CD4-positive, alpha-beta memory T cell (primary cell): ENCODE data around the gene CTSD. TPM values are rescaled to one million over a fixed set of nuclear protein-coding genes. Genes with fewer than 3 reads are reported as not detected.

Experiments used
- CTCF ChIA-PET: fragments of 350-600 bp; sonication (Branson Sonifier 250); formaldehyde crosslinking; loops from one replicate; lab custom pipeline; 2021; ENCODE audit warnings: inconsistent platforms; ENCODE audit not compliant: partially characterized antibody; lab: Charles Lee
- POLR2A ChIA-PET: fragments of 350-600 bp; sonication (Branson Sonifier 250); formaldehyde crosslinking; loops from one replicate; lab custom pipeline; 2021; ENCODE audit not compliant: partially characterized antibody; lab: Charles Lee
- DNase-seq, 5 donors: peaks; one replicate each; pipeline versions ENCODE4 v3.0.0 to v3.0.0-alpha.2; 2020 to 2022; ENCODE audit warnings: mixed read lengths in 1 of 5
- H3K27ac ChIP-seq: one replicate; pipeline ENCODE4 v1.7.0; 2013; ENCODE audit warnings: low read depth, low read length
- H3K27me3 ChIP-seq: 2 replicates; pipeline ENCODE4 v1.7.0; 2013; ENCODE audit warnings: mild to moderate bottlenecking, low read length, moderate library complexity; ENCODE audit not compliant: insufficient read depth
- H3K36me3 ChIP-seq: 2 replicates; pipeline ENCODE4 v1.7.0; 2013; ENCODE audit warnings: mild to moderate bottlenecking, low read length, moderate library complexity; ENCODE audit not compliant: insufficient read depth
- H3K4me1 ChIP-seq: 2 replicates; pipeline ENCODE4 v1.7.0; 2013; ENCODE audit warnings: mild to moderate bottlenecking, low read length, moderate library complexity; ENCODE audit not compliant: insufficient read depth
- H3K4me3 ChIP-seq, 2 donors: one replicate each; pipeline ENCODE4 v1.7.0; 2013; ENCODE audit warnings: low read length in 2 of 2, mild to moderate bottlenecking in 1 of 2
- H3K9me3 ChIP-seq, 2 donors: one replicate each; pipeline ENCODE4 v1.7.0; 2013; ENCODE audit warnings: low read length in 2 of 2, control low read depth in 1 of 2; ENCODE audit not compliant: control insufficient read depth in 1 of 2
- H3K27ac Mint-ChIP-seq, 7 donors: one replicate each; pipeline ENCODE4 v1.8.0; 2020 to 2021; ENCODE audit warnings: mixed read lengths in 7 of 7, mild to moderate bottlenecking in 6 of 7, inconsistent platforms in 3 of 7, moderate library complexity in 3 of 7
- H3K27me3 Mint-ChIP-seq, 2 donors: one replicate each; pipeline ENCODE4 v1.8.0; 2020 to 2021; ENCODE audit warnings: mixed read lengths in 2 of 2
- H3K36me3 Mint-ChIP-seq, 2 donors: one replicate each; pipeline ENCODE4 v1.8.0; 2020 to 2021; ENCODE audit warnings: mixed read lengths in 2 of 2, inconsistent platforms in 1 of 2, mild to moderate bottlenecking in 1 of 2
- H3K4me1 Mint-ChIP-seq, 4 donors: one replicate each; pipeline ENCODE4 v1.8.0; 2020 to 2021; ENCODE audit warnings: mixed read lengths in 4 of 4, mild to moderate bottlenecking in 1 of 4
- H3K4me3 Mint-ChIP-seq, 8 donors: one replicate each; pipeline ENCODE4 v1.8.0; 2020 to 2021; ENCODE audit warnings: mixed read lengths in 8 of 8, mild to moderate bottlenecking in 7 of 8, moderate library complexity in 6 of 8, inconsistent platforms in 3 of 8
- H3K9me3 Mint-ChIP-seq, 8 donors: one replicate each; pipeline ENCODE4 v1.8.0; 2020 to 2021; ENCODE audit warnings: mixed read lengths in 8 of 8, mild to moderate bottlenecking in 5 of 8, inconsistent platforms in 3 of 8, moderate library complexity in 1 of 8
- intact Hi-C: fragments of 100-400 bp; cut with micrococcal nuclease; formaldehyde crosslinking; loops from one replicate; pipeline ENCODE4 v1.15.1; 2023
- polyA plus RNA-seq, 2 donors: library from polyadenylated mRNA; unstranded; fragments of 300-500 nt; fragmentation: Illumina TruSeq; gene quantifications; one replicate each; pipeline ENCODE4 v1.2.3, GENCODE V29; 2021
- total RNA-seq, 2 experiments: library from RNA; stranded (reverse); gene quantifications; one replicate each; pipeline ENCODE4 v1.2.3, GENCODE V29; 2021

CTSD gene
- total and polyA plus RNA-seq, 4 experiments from 2014 or later = 122 to 214 (median 171) TPM

DNA sequence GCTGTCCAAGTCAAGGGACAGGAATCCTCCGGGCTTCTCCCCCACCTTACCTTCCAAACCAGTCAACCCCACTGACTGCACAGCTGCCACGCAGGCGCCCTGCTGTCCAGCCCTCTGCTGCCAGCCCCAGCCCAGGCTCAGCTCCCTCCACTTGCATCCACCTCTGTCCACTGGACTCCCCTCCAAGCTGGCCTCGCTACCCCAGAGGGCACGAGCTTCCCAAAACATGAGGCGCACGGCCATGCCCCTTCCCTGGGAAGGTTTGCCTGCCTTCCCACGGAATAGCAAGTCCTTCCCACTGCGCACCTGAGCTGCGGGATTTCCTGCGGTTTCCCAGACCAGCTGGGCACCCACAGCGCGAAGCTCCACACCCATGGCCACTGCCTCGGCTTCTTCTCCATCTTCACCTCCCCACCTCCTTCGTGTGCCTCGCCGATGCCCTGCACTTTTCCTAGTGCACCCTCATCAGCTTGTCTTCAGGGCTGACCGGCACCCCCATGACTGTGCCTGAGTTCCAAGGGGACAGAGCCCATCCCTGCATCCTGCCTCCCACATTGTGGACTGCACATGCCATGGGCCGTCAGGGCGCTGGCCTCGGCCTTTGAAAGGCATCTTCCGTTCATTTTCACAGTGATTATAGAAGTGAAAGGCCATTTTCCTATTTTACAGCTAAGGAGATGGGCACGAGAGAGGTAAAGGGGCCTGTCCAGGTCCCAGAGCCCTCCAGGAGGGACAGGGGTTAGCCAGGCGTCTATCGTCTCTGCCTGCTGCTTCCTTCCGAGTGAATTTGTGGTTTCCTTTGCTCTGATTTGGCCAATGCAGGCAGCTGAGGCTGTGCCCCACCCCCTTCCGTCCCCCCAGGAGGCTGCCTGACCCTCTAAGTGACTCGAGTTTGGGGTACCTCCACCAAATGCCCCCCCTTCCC lies 29.7 kb downstream of the CTSD start:
- Mint-ChIP-seq H3K27ac (no peak overlapping the region), H3K27me3 (peaks cover 22 to 36% of the 10 kb centered on the region in 2 donors), H3K9me3 (peaks cover 3 to 29% (median 17%) of the 10 kb centered on the region in 8 donors), H3K4me1 (peaks cover 6 to 16% (median 9%) of the 10 kb centered on the region in 4 donors), H3K4me3 (no peak overlapping the region), H3K36me3 (peaks cover 1 to 4% of the 10 kb centered on the region in 2 donors)
- H3K27me3 ChIP-seq = peaks cover 4% of the 10 kb centered on the region
- H3K4me1 ChIP-seq = peaks cover 13% of the 10 kb centered on the region
- intact Hi-C loops = no loop called here
- no peaks in the 10 kb centered on the region for H3K36me3 ChIP-seq
- H3K9me3 ChIP-seq = no peaks in the 10 kb centered on the region
- POLR2A ChIA-PET = no interaction called here
- CTCF ChIA-PET = no interaction called here
- no peak overlapping the region for H3K4me3 ChIP-seq
- H3K27ac ChIP-seq = no peak overlapping the region
- DNase-seq = no peak

DNA sequence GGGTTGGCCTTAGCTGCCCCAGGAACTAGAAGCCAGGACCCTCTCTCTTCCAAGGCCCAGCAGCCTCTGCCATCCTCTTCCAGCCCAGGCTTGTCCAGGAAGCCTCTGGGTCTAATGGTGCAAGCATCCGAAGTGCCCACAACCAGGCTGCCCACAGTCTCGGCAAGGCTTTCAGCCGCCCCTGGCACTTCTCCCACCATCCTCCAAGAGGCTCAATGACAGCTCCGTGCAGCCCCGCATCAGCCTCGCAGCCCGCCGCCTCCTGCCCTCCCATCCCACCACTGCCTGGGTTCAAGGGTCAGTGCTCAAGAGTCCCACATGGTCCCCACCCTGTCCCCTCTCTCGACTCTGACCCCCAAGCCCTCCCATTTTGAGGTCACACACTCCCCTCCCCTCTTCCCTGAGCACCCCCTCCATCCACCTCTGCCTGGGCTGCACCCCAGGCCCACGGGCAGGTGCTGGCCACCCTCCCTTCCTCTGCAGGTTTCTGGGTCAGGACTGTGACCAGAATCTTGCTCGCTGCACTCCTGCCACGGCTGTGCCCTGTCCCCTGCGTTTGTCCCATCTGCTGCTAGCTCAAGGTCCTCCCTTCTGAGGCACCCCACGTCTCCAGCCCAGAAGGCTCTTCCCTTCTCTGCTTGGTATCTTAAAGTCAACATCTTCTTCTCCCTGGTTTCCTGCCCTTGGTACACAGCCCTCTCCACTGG lies 30.6 kb downstream of the CTSD start:
- Histone ChIP-seq H3K9me3 (no peaks in the 10 kb centered on the region), H3K36me3 (no peaks in the 10 kb centered on the region), H3K4me1 (peaks cover 18% of the 10 kb centered on the region), H3K4me3 (no peak overlapping the region), H3K27me3 (peaks cover 10% of the 10 kb centered on the region), H3K27ac (no peak overlapping the region)
- DNase-seq = no peak
- H3K27ac Mint-ChIP-seq = no peak overlapping the region
- POLR2A ChIA-PET = no interaction called here
- intact Hi-C loops = no loop called here
- H3K9me3 Mint-ChIP-seq = peaks cover 3 to 26% (median 17%) of the 10 kb centered on the region in 8 donors
- peaks cover 1 to 4% of the 10 kb centered on the region in 2 donors for H3K36me3 Mint-ChIP-seq
- H3K27me3 Mint-ChIP-seq = peaks cover 28 to 39% of the 10 kb centered on the region in 2 donors
- CTCF ChIA-PET = interaction anchor here (0.7 kb wide), 1 partner anchor 100 kb away, joined by 3 read pairs; no protein-coding TSS in a partner anchor
- H3K4me1 Mint-ChIP-seq = peaks cover 8 to 19% (median 12%) of the 10 kb centered on the region in 4 donors
- no peak overlapping the region for H3K4me3 Mint-ChIP-seq

DNA sequence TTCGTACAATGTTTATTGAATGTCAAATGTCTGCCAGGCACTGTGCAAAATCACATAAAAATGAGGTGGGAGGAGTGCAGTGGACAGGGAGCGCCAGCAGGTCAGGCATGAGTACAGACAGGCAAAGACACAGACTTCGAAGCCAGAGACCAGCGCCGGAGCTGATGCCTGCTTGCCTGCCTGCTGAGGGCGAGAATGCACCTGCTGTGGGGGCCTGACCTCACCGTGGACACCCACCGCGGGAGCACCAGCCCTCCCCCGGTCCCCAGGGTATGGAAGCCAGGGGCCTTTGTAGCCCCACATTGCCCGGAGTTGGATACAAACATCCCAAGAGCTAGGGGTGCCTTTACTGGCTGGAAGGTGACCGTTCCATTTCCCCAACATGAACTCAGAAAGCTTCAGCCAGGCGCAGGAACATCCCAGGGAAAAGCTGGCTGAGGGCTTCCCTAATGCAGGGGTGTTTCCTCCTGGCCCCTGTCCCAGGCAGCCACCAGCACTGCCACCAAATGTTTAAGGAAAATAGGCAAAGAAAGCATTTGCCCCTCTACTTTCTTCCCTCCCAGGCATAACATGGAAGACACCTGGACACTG lies 31.2 kb downstream of the CTSD start:
- H3K27me3 Mint-ChIP-seq = peaks cover 34 to 43% of the 10 kb centered on the region in 2 donors
- peaks cover 8 to 19% (median 12%) of the 10 kb centered on the region in 4 donors for H3K4me1 Mint-ChIP-seq

DNA sequence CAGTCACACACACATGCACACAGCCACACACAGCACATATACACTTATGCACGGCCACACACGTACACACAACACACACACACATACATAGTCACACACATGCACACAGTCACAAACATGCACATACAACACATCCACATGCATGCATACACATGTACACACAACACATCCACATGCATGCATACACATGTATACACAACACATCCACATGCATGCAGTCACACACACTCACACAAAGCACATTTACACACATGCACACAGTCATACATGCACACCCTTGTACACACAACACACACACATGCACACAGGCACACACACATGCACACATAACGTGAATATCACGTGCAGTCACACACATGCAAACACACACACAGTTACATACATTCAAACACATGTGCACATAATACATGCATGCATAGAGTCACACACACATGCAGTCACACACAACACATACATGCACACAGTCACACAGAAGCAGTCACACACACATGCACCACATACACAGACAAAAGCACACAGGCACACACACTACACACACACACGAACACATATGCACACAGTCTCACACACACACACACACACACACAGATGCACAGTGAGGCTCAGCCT lies 32.2 kb downstream of the CTSD start:
- Histone ChIP-seq H3K9me3 (no peaks in the 10 kb centered on the region), H3K4me3 (no peak overlapping the region), H3K36me3 (no peaks in the 10 kb centered on the region), H3K27ac (no peak overlapping the region), H3K4me1 (peaks cover 18% of the 10 kb centered on the region), H3K27me3 (peaks cover 20% of the 10 kb centered on the region)
- Mint-ChIP-seq H3K27me3 (peaks cover 40 to 48% of the 10 kb centered on the region in 2 donors), H3K4me1 (peaks cover 8 to 19% (median 12%) of the 10 kb centered on the region in 4 donors), H3K9me3 (peaks cover 3 to 13% (median 11%) of the 10 kb centered on the region in 8 donors), H3K36me3 (peaks cover 1 to 4% of the 10 kb centered on the region in 2 donors), H3K4me3 (no peak overlapping the region), H3K27ac (peak overlapping the region in 1 of 7 donors; percentile 83)
- ChIA-PET CTCF (no interaction called here), POLR2A (no interaction called here)
- intact Hi-C loops = no loop called here
- no peak for DNase-seq

More for the DNA sequence above, 31.2 kb downstream of the CTSD start:
- peaks cover 18% of the 10 kb centered on the region for H3K4me1 ChIP-seq
- ChIA-PET POLR2A (no interaction called here), CTCF (interaction anchor here (0.7 kb wide), 1 partner anchor 100 kb away, joined by 3 read pairs; no protein-coding TSS in a partner anchor)
- peaks cover 1 to 4% of the 10 kb centered on the region in 2 donors for H3K36me3 Mint-ChIP-seq
- H3K36me3 ChIP-seq = no peaks in the 10 kb centered on the region
- no peaks in the 10 kb centered on the region for H3K9me3 ChIP-seq
- intact Hi-C loops = no loop called here
- H3K27me3 ChIP-seq = peaks cover 16% of the 10 kb centered on the region
- H3K27ac Mint-ChIP-seq = no peak overlapping the region
- no peak for DNase-seq
- no peak overlapping the region for H3K27ac ChIP-seq
- H3K4me3 ChIP-seq = no peak overlapping the region
- H3K9me3 Mint-ChIP-seq = peaks cover 3 to 21% (median 16%) of the 10 kb centered on the region in 8 donors
- no peak overlapping the region for H3K4me3 Mint-ChIP-seq

DNA sequence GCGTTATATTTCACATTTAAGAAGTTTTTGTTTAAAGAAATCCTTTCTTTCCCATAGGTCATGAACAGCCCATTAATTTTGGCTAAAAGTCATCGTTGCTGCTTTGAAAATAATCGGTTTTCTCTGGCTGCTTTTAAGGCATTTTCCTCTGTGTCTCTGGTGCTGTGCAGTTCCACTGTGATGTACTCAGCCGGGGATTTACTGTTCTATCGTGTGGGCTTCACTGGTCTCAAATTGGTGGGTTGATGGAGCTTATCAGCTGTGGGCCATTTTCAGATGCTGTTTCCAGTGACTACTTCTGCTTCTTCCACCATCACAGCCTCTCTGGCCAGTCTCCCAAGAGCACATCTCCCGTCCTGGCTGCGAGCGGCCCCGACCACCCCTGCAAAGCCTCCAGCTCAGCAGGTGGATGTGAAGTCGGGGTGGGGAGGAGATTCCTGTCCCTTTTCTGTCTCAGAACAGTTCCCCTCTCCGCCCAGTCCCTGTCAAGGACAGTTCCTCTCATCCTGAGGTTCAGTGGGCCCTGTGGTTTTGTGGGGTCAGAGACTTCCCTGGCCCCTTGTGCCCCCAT lies 33.6 kb downstream of the CTSD start:
- DNase-seq = no peak
- intact Hi-C loops = no loop called here
- Histone ChIP-seq H3K27me3 (peaks cover 20% of the 10 kb centered on the region), H3K4me1 (peaks cover 18% of the 10 kb centered on the region), H3K36me3 (no peaks in the 10 kb centered on the region), H3K9me3 (no peaks in the 10 kb centered on the region), H3K4me3 (no peak overlapping the region), H3K27ac (no peak overlapping the region)
- Mint-ChIP-seq H3K36me3 (no peaks in the 10 kb centered on the region), H3K27me3 (peaks cover 37 to 51% of the 10 kb centered on the region in 2 donors), H3K9me3 (no peaks in the 10 kb centered on the region), H3K4me3 (peak overlapping the region in 1 of 8 donors; percentile 21), H3K4me1 (peaks cover 8 to 18% (median 12%) of the 10 kb centered on the region in 4 donors), H3K27ac (no peak overlapping the region)
- CTCF ChIA-PET = no interaction called here
- POLR2A ChIA-PET = no interaction called here

DNA sequence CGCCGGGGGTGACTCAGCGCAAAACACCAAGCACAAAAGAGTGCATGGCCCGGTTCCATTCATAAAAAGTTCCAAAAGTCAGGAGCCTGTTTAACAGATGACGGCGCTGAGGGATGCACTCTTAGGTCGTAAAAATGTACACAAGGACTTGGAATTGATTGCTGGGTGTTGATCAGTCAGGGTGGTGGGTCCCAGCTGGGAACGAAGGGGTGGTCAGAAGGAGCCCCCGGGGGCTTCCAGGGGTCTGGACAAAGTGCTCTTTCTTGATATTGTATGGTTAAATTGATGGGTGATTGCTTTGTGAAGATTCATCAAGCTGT lies 34.1 kb downstream of the CTSD start:
- Histone ChIP-seq H3K36me3 (no peaks in the 10 kb centered on the region), H3K27ac (no peak overlapping the region), H3K9me3 (no peaks in the 10 kb centered on the region), H3K4me3 (no peak overlapping the region), H3K27me3 (peaks cover 24% of the 10 kb centered on the region), H3K4me1 (peaks cover 18% of the 10 kb centered on the region)
- Mint-ChIP-seq H3K4me3 (no peak overlapping the region), H3K27me3 (peaks cover 37 to 56% of the 10 kb centered on the region in 2 donors), H3K36me3 (no peaks in the 10 kb centered on the region), H3K27ac (no peak overlapping the region), H3K9me3 (no peaks in the 10 kb centered on the region), H3K4me1 (peaks cover 8 to 18% (median 12%) of the 10 kb centered on the region in 4 donors)
- CTCF ChIA-PET = no interaction called here
- intact Hi-C loops = no loop called here
- POLR2A ChIA-PET = no interaction called here
- no peak for DNase-seq
